Measurements from ENCODE around the gene DOC2A. TPM values are rescaled to one million over a fixed set of nuclear protein-coding genes. Genes with fewer than 3 reads are reported as not detected.

DOC2A gene
- total and polyA plus RNA-seq, 2 donors from 2014 or later, result 1.9 to 3.5 TPM

DNA sequence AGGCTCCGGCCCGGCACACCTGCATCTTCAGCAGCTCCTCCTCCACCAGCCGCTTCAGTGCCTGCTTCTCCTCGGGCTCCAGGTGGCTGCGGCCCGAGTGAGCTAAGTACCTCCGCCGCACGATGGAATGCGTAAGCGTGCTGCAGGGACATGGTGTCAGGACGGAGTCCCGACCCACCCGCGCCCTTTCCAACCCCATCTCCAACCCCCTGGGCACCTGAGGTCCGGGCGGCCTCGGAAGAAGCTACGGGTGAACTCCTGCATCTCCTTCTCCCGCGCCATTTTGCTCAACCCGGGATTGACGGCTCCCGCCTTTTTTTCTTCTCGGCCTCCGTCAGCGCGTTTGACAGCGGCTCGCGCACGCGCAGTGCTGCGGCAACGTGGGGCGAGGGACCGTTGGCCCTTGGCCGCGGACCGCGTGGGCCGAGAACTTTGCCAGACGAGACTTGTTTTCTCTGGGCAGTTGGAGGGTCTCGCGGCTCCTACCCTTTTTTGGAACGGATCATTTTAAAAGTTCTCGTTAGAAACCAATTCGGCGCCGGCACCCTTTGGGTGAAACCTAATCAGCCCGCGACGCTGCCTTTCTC lies 15.4 kb downstream of the DOC2A start, which contains the start of gene HIRIP3:
Gene HIRIP3, minus strand, starts transcription at position 294 of the 587 bp plus-strand sequence. Its CDS starts 12 bp downstream, at position 282.
- peaks cover 0 to 24% (median 4%) of the 10 kb centered on the region in 3 donors for H3K36me3 ChIP-seq (ENCODE audit: control insufficient read depth in 2 of 3, insufficient read depth in 3 of 3, low read length in 3 of 3)
- peaks cover 0 to 16% (median 14%) of the 10 kb centered on the region in 3 donors for H3K4me1 ChIP-seq (ENCODE audit: control insufficient read depth in 2 of 3, insufficient read depth in 2 of 3, low read depth in 1 of 3, low read length in 3 of 3)
- TF ChIP-seq, protein P1, sequence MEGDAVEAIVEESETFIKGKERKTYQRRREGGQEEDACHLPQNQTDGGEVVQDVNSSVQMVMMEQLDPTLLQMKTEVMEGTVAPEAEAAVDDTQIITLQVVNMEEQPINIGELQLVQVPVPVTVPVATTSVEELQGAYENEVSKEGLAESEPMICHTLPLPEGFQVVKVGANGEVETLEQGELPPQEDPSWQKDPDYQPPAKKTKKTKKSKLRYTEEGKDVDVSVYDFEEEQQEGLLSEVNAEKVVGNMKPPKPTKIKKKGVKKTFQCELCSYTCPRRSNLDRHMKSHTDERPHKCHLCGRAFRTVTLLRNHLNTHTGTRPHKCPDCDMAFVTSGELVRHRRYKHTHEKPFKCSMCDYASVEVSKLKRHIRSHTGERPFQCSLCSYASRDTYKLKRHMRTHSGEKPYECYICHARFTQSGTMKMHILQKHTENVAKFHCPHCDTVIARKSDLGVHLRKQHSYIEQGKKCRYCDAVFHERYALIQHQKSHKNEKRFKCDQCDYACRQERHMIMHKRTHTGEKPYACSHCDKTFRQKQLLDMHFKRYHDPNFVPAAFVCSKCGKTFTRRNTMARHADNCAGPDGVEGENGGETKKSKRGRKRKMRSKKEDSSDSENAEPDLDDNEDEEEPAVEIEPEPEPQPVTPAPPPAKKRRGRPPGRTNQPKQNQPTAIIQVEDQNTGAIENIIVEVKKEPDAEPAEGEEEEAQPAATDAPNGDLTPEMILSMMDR (IDR thresholded peaks at IDR 0.05; ENCODE audit: borderline replicate concordance, extremely low read depth, insufficient read depth), result no peak
- no peaks in the 10 kb centered on the region for H3K27me3 ChIP-seq (ENCODE audit: control insufficient read depth, insufficient read depth, low read length)
- intact Hi-C loops (cut with DNase I), result no loop called here
- peak within 1 kb of the TSS; percentile 96 to 99 (median 98) for H3K4me3 ChIP-seq (ENCODE audit: low read length in 3 of 3)
- H3K27ac ChIP-seq (ENCODE audit: low read depth in 2 of 2, low read length in 2 of 2), result peak within 1 kb of the TSS; percentile 98 to 99
- FAIRE-seq (no peak), DNase-seq (peak; percentile 86 to 95 (median 94))
- H3K9me3 ChIP-seq (ENCODE audit: control insufficient read depth in 2 of 3, insufficient read depth in 1 of 3, low read length in 3 of 3), result no peaks in the 10 kb centered on the region
- H3K9ac ChIP-seq (ENCODE audit: low read length in 3 of 3), result peak within 1 kb of the TSS; percentile 80 to 99 (median 92)

DNA sequence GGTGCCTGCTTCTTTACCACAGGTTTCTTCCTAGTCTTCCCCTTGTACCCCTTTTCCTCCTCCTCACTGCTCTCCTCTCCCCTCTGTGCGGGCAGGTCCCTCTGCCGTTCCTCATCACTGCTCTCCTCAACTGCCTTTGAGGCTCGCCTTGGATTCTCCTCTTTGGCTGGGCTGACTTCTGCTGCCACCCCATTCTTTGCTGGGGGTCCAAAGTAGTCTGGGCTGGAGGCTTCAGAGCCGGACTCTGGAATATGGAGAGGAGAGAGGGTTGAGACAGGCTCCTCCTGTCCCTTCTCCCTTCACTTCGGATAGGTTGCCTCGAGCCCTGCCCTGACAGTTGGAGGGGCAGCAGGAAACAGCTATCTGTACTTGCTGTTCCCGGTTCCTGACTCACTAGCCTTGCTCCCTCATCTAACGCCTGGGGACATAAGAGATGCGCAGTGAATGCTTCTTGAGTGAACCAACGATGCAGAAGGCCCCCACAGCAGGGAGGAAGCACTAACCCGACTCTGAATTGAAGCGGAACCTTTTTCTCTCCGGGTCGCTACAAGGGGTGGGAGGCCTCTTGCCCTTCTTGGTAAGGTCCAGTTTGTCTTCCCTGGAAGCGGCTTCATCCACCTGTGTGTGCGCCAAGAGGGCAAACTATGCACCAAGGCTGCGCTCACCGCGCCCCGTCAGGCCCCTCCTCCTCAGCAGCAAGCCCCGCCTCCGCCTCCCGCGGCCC lies 16.1 kb downstream of the DOC2A start:
- Histone ChIP-seq H3K9me3 (ENCODE audit: control insufficient read depth in 2 of 3, insufficient read depth in 1 of 3, low read length in 3 of 3) (no peaks in the 10 kb centered on the region), H3K27ac (ENCODE audit: low read depth in 2 of 2, low read length in 2 of 2) (peak overlapping the region; percentile 98 to 99), H3K9ac (ENCODE audit: low read length in 3 of 3) (peak overlapping the region in 2 of 3 donors; percentile 80 to 99), H3K4me1 (ENCODE audit: control insufficient read depth in 2 of 3, insufficient read depth in 2 of 3, low read depth in 1 of 3, low read length in 3 of 3) (peaks cover 0 to 16% (median 14%) of the 10 kb centered on the region in 3 donors), H3K27me3 (ENCODE audit: control insufficient read depth, insufficient read depth, low read length) (no peaks in the 10 kb centered on the region), H3K36me3 (ENCODE audit: control insufficient read depth in 2 of 3, insufficient read depth in 3 of 3, low read length in 3 of 3) (peaks cover 0 to 24% (median 5%) of the 10 kb centered on the region in 3 donors), H3K4me3 (ENCODE audit: low read length in 3 of 3) (peak overlapping the region; percentile 96 to 99 (median 98))
- DNase-seq (peak in 3 of 5 donors; percentile 67 to 88 (median 73)), FAIRE-seq (no peak)
- intact Hi-C loops (cut with DNase I), result no loop called here
- TF ChIP-seq, protein P1 (IDR thresholded peaks at IDR 0.05; ENCODE audit: borderline replicate concordance, extremely low read depth, insufficient read depth), result no peak

DNA sequence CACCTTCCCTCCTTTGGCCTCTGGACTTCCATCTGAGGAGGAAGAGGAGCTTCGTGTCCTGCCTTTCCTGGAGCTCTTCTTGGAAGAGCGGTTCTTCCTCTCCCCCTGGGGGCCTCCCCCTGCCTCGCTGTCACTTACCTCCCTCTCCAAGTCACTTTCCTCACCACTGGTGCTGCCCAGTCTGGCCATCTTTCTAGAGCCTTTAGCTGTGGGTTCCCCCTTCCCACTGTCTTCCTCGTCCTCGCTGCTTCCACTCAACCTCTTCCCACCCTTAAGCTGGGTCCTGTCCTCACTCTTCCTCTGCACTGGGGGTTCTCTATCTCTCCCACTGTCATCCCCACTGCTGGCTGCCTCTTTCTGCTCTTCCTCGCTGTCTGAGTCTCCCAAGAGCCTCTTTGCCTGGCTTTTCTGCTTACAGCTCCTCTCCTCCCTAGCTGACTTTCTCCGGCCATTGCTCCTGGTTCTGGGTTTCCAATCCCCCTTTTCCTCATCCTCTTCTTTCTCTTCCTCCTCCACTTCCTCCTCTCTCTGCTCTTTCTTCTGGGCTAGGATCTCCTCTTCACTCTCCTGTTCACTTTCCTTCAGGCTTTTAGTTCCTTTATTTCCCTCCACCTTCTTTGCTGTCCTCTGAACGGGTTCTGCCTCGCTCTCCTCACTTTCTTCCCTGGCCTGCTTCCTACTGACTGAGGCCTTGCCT lies 16.8 kb downstream of the DOC2A start:
- Histone ChIP-seq H3K4me1 (ENCODE audit: control insufficient read depth in 2 of 3, insufficient read depth in 2 of 3, low read depth in 1 of 3, low read length in 3 of 3) (peaks cover 0 to 16% (median 14%) of the 10 kb centered on the region in 3 donors), H3K9me3 (ENCODE audit: control insufficient read depth in 2 of 3, insufficient read depth in 1 of 3, low read length in 3 of 3) (no peaks in the 10 kb centered on the region)
- intact Hi-C loops (cut with DNase I), result no loop called here

More for the DNA sequence above, 16.8 kb downstream of the DOC2A start:
- H3K27me3 ChIP-seq (ENCODE audit: control insufficient read depth, insufficient read depth, low read length), result no peaks in the 10 kb centered on the region
- DNase-seq (no peak), FAIRE-seq (no peak)
- no peak overlapping the region for H3K27ac ChIP-seq (ENCODE audit: low read depth in 2 of 2, low read length in 2 of 2)
- TF ChIP-seq, protein P1 (IDR thresholded peaks at IDR 0.05; ENCODE audit: borderline replicate concordance, extremely low read depth, insufficient read depth), result no peak
- H3K9ac ChIP-seq (ENCODE audit: low read length in 3 of 3), result no peak overlapping the region
- H3K36me3 ChIP-seq (ENCODE audit: control insufficient read depth in 2 of 3, insufficient read depth in 3 of 3, low read length in 3 of 3), result peaks cover 0 to 18% (median 7%) of the 10 kb centered on the region in 3 donors
- H3K4me3 ChIP-seq (ENCODE audit: low read length in 3 of 3), result peak overlapping the region in 1 of 3 donors; percentile 99

All from kidney (tissue), 14 donors.